ENCODE results near the gene LRRC8D.

The LRRC8D gene

DNA sequence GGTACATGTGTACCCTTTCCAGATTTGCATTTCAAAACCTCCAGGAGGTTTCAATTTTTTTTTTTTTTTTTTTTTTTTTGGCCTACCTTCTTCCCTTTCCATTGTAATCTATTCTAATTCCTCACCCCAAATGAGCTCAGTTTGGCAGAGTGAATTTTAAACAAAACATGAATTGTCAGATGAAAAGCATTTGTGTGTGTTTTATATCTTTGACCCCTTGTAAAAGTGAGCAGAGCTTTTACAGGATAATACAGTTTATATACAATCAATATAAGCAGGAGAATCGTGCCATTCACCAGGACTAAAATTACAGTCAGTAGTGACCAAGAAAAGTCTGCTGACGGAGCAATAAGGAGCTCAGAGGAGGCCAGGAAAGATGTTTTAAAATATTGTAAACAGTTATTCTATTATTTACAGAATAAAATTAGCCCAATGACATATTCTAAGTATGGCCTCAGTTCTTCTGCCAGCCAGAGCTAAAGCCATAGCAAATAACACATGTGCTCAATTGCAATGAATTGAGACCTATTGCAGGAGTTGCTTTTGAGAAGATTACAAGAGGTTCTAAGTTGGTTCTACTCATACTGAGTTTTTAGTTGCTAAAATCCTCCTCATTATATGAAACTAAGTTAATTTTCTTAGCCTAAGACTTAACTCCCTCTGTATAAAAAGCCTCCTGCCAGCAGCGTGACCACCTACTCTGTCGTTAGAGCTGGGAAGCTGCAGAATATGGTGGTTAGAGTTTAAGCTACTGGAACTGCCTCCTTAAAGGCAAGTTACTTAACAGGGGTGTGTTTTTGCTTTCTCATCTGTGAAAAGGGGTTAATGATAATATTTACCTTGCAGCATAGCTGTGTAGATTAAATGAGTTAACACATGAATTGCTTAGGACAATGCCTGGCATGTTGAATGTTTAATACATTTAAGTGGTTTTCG lies 123.3 kb downstream of the LRRC8D start:
- DNase-seq, result no peak

DNA sequence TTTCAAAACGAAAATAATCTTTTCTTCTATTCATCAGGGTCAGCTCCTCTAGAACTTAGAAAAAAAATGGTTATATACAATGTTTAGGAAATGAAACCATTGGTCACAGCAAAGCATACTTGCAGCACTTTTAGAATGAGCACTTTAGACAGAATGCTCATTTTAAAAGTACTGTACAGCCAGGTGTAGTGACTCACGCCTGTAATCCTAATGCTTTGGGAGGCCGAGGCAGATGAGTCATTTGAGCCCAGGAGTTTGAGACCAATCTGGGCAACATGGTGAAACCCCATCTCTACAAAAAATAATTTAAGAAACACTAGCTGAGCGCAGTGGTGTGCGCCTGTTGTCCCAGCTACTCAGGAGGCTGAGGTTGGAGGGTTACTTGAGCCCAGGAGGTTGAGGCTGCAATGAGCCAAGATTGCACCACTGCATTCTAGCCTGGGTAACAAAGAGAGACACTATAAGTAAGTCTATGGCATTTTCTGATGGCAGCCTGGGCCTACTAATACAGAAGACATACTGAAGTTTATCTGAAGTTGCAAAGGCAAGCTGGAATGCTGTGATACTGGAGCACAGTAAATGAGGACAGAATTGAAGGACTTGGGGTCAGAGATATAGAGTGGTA lies 125.1 kb downstream of the LRRC8D start:
- DNase-seq, result no peak

DNA sequence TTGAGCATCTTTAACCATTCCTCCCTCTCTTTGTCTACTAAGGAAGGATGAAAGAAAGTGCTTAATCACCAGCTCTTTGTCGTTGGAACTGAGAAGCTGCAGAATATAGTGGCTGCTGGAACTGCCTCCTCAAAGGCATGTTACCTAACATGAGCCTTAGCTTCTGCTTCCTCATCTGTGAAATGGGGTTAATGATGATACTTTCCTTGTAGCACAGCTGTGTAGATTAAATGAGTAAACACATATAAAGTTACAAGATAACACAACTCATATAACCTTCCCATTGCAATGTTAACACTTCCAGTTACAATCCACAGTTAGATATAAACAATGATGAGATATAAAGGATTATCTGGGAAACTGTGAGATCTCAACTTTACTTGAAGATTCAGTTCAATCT lies 125.7 kb downstream of the LRRC8D start:
- DNase-seq, result no peak

DNA sequence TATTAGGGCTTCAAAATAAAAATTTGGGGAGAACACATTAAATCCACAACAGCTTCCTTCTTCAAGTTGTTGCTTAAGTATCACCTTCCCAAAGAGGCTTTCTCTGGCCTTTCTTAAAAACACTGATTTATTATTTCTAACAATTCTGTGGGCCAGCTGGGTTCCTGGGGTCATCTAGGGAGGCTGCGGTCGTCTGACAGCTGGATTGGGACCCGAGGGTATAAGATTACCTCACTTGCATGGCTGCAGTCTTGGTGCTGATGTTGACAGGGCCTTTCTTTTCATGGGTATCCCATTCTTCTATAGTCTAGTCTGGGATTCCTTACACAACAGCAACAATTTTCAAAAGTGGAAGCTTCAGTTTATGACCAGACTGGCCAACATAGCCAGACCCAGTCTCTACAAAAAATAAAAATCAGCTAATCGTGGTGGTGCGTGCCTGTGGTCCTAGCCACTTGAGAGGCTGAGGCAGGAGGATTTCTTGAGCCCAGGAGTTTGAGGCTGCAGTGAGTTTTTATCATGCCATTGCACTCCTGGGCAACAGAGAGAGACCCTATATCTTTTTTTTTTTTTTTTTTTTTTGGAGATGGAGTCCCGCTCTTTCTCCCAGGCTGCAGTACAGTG lies 128.0 kb downstream of the LRRC8D start:
- DNase-seq, result no peak

DNA sequence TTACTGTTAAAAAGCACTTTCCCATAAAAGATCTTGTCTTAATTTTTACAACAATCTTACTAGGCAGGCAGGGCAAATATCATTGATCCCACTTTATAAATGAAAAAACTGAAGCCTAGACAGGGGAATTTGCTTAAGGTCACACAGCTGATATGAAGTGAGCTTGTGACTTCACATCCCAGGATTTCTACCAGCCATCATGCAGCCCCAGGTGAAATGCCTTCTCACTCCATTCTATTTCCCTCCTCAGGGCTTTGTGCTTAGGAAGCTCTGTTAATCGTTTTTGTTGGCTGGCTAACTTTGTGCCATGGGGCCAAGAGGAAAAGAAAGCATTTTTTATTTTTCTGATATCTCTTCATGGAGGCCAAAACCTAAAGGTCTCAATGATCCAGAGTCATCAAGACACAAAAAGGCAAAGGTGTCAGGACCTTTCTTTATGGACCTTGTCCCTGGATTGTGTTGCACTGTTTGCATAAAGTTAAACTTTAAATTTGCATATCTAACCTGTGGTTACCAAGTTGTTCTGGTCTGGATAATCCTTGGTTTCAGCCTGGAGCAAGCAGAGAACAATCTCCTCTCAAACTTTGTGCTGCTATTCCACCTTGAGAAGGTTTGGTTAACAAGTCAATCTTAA lies 129.3 kb downstream of the LRRC8D start:
- no peak for DNase-seq

DNA sequence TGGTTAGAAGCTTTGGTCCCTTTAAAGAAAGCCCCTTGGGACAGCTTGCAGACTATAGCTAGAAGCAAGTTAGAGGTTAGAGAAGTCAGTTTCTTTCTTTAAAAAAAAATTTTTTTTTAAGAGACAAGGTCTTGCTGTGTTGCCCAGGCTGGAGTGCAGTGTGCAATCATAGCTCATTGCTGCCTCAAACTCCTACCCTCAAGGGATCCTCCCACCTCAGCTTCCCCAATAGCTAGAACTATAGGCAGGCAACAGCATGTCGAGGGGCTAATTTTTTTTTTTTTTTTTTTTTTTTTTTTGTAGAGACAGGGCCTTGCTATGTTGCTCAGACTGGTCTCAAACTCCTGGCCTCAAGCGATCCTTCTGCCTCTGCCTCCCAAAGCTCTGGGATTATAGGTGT lies 129.9 kb downstream of the LRRC8D start:
- no peak for DNase-seq

DNA sequence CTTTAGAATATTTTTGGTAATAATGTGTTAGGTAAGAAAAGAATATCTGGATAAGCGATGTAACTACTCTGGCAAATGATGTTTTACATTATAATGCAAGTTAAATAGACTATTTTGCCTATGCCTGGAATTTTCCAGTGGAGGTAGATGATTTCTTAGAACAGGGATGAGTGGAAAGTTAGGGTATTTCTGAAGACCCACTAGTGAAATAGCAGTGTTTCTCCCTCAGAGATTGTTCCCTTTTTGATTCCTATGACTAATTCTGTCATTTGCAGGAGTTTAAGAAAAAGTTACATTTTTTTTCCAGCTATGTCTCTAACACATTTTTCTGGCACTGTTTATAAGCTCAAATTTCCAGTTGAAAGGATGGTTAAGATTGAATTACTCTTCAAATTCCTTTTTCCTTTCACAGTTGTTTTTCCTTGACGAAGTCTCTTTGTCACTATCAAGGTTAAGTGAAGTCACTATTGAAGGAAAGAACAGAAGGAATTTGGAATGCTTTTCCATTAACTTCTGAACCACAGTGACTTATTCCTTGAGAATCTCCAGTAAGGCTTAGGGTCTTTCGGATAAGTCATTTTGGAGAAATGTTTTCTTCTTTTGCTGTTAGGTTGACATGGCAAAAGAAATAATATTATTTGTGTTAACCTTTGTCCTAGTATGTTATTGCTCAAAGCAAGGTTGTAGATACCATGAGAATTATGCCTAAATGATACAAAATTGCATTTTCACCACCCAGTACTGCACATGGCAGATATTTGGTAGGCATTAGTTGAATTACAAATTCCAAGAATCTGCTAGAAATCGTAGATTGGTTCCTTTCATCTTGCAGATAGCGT lies 131.2 kb downstream of the LRRC8D start:
- DNase-seq, result no peak

DNA sequence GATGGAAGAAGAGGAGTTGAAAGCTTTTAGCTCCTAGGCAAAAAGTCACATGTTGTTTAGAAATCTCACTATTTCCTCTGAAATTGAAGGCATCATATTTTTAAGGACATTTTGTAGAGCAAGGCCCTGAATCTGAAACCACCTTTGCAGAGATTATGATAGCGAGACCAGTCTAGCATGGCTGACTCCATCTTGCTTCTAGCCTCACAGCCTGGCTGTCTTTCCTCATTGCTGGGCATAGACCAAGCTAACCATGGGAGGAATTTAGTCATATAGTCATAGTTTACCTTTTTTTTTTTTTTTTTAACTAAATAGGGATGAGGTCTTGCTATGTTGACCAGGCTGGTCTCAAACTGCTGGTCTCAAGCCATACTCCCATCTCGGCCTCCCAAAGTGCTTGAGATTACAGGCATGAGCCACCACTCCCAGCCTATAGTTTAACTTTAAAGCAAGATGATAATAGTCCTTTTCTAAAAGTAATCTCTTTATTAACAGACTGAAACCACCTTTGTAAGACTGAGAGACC lies 131.8 kb downstream of the LRRC8D start:
- no peak for DNase-seq

DNA sequence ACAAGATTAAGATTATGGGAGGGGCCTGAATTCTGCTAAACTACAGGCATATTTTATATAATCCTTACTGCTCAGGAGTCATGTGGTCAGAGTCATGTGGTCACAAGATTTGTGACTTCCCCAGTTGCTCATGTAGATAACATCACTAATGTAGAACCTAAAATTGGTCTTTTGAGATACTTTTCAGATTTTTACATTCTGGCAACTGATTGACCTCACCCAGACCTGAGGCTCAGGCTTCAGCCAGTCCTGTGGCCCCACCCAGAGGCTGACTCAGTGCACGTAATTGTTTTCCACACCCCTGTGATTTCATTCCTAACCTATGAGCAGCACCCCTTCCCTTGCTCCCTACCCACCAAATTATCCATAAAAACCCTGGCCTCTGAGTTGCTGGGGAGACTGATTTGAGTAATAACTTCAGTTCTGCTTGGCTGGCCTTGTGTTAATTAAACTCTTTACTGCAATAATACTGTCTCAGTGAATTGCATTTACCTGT lies 132.3 kb downstream of the LRRC8D start:
- peak; percentile 31 for DNase-seq

DNA sequence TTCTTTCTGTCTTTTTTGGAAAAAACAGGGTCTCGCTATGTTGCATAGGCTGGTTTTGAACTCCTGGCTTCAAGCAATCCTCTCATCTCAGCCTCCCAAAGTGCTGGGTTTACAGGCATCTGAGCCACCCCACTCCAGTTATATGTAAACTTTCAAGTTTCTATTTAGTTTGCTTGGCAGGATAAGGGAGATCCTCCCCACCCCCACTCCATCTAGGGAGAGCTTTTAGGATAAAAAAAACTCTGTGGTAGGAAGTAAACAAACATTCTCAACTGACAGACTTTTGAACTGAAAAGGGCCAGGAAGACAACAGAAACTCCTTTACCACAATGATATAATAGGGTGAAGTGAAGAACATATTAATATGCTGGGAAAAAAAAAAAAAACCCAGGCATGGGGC lies 133.1 kb downstream of the LRRC8D start:
- no peak for DNase-seq

DNA sequence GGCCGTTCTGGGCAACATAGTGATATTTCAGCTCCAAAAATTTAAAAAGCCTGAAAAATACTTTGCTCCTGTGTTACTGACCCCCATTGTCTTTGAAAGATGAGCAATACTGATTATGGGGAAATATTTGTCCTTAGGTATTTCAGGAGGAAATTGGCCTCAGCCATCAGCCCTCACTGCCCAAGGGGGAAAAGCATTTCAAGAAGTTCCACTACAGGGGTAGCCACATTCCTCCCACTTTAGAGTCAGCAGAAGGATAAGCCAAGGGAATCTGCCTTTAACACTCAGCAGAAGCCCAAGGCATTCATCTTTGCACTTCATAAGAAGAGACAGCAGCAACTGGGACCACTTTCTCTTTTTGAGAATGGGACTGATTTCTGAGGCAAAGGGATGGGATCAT lies 133.6 kb downstream of the LRRC8D start:
- no peak for DNase-seq

DNA sequence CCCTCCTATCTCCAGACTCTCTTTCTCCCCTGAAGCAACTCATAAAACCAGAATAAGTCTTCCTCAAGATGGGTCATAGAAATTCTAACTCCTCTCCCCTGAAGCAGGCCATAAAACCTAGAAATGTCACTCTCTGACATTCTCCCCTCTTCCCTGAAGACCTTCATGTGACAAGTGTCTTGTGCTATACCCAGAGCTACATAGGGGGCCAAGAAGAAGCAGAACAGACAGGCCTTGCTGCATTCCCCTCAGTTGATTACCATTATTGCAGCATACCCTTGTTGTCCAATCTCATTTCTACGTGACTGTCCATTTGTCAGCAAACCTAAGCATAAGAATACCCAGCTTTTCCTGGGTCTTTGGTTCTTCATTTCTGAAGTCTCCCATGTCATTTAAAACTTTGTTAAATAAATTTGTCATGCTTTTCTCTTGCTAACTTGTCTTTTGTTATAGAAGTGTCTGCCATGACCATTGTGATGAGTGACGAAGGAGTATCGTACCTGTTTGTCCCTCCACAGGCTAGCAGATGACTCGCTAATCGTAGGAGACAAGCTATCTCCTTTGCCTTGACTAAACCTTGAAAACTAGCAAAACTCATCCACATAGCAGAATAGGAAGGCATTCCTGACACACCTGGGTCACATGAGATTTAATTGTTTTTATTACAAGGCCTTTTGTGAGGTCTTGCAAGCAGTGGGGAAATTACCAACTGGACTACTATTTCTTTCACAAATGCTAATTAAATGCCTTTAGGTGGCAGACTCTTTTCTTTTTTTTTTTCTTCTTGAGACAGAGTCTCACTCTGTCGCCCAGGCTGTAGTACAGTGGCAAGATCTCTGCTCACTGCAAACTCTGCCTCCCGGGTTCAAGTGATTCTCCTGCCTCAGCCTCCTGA lies 134.7 kb downstream of the LRRC8D start:
- no peak for DNase-seq

DNA sequence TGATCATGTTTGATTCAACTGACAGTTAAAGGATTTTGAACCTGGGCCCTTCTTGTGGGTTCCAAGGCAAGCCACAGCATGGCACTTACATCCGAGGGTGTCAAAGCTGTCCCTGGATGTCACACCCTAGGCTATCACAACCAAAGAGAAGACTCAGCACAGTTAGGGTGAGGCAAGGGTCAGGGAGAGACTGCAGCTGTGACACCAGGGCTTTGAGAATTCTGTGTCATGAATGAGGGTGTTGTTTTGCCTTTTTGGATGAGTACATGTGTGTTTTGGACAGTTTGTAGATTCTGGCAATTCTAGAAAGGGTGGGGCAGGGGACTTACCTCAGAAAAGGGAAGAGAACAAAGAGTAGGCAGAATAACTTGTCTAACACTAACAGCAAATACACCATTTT lies 136.3 kb downstream of the LRRC8D start:
- DNase-seq, result no peak

DNA sequence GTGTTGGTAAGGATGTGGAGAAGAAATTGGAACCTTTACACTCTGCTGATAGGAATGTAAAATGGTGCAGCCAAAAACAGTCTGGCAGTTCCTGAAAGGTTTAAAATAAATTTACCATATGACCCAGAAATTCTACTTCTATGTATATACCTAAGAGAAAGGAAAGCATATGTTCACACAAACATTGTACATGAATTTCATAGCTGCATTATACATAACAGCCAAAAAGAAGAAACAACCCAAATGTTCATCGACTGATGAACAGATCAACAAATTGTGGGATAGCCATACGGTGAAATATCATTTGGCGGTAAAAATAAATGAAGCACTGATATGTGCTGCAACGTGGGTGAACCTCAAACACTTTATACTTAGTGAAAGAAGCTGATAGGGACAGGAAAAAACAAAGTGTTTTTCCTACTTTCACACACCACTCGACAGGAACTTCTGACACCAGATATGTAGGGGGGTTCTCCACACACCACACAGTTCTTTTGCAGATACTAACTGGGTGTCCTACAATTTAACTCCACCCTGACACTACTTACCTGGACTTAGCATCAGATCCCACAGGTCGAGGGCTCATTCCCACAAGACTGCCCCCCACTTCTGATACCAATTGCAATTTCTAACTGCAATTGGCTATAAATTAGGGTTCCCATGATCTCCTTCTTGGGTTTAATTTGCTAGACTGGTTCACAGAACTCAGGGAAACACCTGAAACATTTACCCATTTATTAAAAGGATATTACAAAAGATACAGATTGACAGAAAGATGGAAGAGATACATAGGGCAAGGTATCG lies 138.2 kb downstream of the LRRC8D start:
- no peak for DNase-seq

DNA sequence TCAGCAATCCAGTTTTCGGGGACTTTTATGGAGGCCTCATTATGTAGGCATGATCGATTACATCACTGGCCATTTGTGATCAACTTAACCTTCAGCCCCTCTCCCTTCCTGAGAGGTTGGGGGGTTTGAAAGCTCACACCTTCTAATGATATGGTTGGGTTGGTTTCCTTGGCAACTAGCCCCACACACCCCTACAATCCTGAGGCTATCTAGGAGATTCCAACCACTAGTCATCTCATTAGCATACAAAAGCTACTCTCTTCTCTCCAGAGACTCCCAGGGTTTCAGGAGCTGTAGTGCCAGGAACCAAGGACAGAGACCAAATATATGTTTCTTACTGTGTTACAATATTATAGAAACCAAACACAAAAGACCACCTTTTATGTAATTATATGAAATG lies 138.9 kb downstream of the LRRC8D start:
- no peak for DNase-seq

DNA sequence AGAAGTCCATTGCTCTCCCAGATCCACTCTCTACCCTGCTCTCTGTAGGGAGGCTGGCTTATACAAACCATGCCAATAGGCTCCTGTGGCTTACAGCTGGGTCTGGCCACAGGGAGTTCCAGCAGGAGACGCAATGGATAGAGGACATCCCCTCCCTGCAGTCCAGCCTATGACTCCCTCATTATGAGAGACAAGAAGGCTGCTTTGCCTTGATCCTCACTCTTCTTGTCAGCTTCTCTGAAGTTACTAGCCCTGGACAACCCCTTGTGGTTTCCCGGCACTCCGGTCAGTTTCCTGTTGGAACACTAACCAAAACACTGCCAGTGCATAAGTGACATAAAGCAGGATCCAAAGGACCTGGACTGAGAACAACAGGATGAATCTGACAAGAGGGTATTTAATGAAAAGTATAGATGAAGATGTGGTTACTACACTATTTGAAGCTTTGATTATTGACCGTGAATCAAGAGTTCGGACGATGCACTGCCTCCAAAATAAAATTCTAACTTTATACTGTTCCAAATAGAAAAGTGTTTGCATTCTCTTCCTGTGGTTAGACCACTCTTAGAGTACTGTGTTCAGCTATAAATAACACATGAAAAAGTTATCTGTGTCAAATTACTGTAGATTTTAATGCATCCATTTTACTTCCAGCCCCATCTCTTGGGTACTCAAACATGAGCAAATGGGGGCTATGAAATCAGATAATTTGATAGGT lies 141.4 kb downstream of the LRRC8D start:
- DNase-seq, result no peak

DNA sequence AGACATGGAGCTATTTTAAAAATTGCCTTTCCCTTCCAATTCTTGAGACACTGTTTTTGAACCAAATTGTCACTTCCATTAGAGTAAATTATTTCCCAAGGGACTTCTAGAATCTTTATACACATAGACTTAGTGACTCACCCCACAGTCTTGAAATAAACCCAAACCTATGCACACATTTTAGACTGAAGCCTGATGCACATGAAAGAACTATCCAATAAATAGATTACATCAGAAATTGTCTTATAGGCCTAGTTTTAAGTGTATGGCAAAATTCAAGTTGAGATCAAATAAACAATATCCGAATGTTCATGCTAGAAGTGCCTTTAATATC lies 141.9 kb downstream of the LRRC8D start:
- DNase-seq, result no peak

DNA sequence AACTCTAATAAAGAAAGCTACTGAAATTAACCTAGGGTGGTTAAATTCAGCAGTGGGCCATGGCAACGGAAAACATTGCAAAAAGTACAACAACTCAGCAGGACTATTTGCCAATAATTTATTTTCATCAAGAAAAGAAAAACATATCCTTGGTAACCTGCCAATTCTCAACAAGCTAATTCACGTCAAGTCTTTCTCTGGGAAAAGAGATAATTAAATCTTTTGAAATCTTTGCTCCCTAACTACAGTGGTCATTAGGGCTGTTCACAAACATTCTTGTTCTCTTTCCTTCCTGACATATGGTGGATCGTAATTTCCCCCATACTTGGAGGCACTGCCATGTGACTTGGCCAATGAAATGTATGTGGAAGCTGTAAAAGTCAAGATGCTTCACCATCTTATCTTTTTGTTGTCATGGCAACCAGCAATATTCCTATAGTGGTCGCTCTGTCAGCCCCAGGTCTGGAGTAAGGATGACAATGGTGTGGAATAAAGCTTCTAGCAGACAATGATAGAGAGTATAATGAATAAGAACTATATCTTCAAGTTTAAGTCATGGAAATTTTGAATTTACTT lies 144.4 kb downstream of the LRRC8D start:
- DNase-seq, result no peak

DNA sequence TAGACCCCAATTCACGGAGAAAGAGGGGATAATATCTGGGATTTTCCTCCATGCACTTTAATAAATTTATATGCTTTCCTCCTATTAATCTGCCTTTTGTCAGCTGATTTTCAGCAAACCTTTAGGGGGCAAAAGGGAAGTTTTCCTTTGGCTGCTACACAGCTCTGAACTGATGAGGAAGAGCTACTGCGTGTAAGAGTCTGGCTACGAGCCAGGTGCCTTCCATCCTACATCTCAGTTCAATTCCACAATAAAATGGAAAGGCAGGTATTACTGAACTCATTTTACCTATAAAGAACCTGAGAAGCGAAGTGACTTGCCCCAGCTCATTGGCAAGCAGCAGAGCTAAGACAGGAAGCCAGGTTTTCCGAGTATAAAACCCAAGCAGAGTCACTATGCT lies 145.8 kb downstream of the LRRC8D start:
- no peak for DNase-seq

Data from activated T-cell treated with anti-CD3 and anti-CD28 coated beads, Interleukin-2, amount 50 U/mL, for 1 hour (primary cell).